HG02798 (cell line): ENCODE results near the gene ELK3.

Experiments used
- ATAC-seq: cut with Tn5 transposase; IDR thresholded peaks from one replicate; pipeline ENCODE4 v1.9.1; 2021; ENCODE audit warnings: mild to moderate bottlenecking; ENCODE audit not compliant: unreplicated experiment, poor library complexity

ELK3 gene

GRCh38 chr12:96208801-96209549 is 14.8 kb downstream of the ELK3 start:
- ATAC-seq: peak; percentile 45

GRCh38 chr12:96210376-96211055 is 16.3 kb downstream of the ELK3 start:
- ATAC-seq: no peak

GRCh38 chr12:96211988-96212387 is 17.8 kb downstream of the ELK3 start:
- ATAC-seq: no peak

- ATAC-seq: no peak
Measured at GRCh38 chr12:96212456-96213375, 18.5 kb downstream of the ELK3 start.

GRCh38 chr12:96213869-96214268 is 19.7 kb downstream of the ELK3 start:
- no peak for ATAC-seq

- no peak for ATAC-seq
Measured at GRCh38 chr12:96215919-96216273, 21.7 kb downstream of the ELK3 start.

GRCh38 chr12:96218989-96219678 is 25.0 kb downstream of the ELK3 start:
- no peak for ATAC-seq

GRCh38 chr12:96219700-96220206 is 25.6 kb downstream of the ELK3 start:
- ATAC-seq: no peak

- no peak for ATAC-seq
Measured at GRCh38 chr12:96220902-96221301, 26.7 kb downstream of the ELK3 start.

GRCh38 chr12:96221391-96221790 is 27.2 kb downstream of the ELK3 start:
- ATAC-seq: no peak

- ATAC-seq: no peak
Measured at GRCh38 chr12:96223411-96224218, 29.4 kb downstream of the ELK3 start.

- ATAC-seq: no peak
Measured at GRCh38 chr12:96224219-96224615, 30.0 kb downstream of the ELK3 start.

GRCh38 chr12:96225044-96225855 is 31.1 kb downstream of the ELK3 start:
- no peak for ATAC-seq

GRCh38 chr12:96225994-96226399 is 31.8 kb downstream of the ELK3 start:
- no peak for ATAC-seq

- ATAC-seq: no peak
Measured at GRCh38 chr12:96226401-96226800, 32.2 kb downstream of the ELK3 start.

GRCh38 chr12:96226801-96227348 is 32.7 kb downstream of the ELK3 start:
- no peak for ATAC-seq

GRCh38 chr12:96227365-96228106 is 33.4 kb downstream of the ELK3 start:
- ATAC-seq: no peak
